NCI-H748 treated with DMSO at 0.1 percent for 48 hours (cell line): ENCODE data around the gene CALN1.

ENCODE experiments used
- DNase-seq: peaks from one replicate; lab custom pipeline; 2025; lab: John Stamatoyannopoulos, UW

CALN1 gene

DNA sequence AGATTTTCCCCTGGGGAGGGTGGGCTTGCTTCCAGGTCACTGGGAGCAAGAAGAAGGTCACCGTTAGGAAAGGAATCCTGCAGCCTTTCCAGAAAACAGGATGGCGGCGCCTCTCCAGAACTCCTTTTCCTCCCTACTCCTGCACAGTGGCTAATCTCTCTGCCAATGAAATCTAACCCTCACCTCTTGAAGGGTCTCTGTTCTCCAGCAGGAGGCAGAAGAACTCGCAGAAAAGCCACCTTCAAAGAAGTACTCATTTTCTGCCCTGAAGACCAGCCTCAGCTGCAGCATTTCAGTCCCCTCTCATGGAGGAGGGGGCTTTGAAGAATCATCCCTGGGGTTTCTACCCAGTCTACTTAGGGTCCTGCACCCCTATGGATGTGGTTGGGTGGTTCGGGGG is 626.9 kb downstream of the CALN1 start:
- DNase-seq = no peak

GRCh38 chr7:71784781-71785180 is 627.4 kb downstream of the CALN1 start:
- no peak for DNase-seq

DNA sequence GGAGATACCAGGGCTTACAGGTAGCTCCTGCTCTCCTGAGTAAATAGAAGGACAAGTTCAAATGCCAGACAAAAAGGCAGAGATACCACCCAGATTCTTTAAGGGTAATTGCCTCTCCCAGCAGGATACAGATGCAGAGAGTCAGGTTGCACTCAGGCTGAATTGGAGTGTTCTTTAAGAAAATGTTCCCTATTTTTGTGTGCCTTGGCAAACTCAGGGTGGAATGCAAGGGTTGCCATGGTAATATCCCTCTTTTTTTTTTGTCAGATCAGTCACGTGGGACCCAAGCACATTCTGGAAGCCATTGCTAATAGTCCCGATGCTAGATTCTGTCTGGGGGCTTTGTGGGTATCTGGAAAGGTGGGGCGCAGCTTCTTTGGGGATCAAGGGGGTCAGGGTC is 628.0 kb downstream of the CALN1 start:
- no peak for DNase-seq

DNA sequence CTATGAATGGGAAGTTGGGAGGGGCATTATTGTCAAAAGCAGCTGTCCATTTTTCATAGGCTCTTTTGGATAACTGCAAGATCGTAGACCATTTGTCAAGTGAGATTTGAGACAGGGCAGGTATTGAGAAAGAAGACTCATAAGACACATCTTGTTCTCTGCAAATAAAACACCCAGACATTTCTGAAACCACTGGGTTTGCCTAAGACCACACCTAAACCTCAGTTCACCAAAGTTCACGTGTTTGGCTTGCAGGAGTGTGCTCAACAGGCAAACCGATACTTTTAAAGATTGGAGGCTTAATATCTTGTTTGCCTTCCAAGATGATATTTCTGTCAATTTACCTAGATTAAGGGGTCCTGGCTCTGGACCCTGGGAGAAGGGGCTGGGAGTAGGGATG is 628.4 kb downstream of the CALN1 start:
- DNase-seq = no peak

- no peak for DNase-seq
Observed at GRCh38 chr7:71782051-71782450, 630.1 kb downstream of the CALN1 start.

GRCh38 chr7:71780282-71780681 is 631.9 kb downstream of the CALN1 start:
- no peak for DNase-seq

- DNase-seq = no peak
Observed at GRCh38 chr7:71777278-71777677, 634.9 kb downstream of the CALN1 start.

GRCh38 chr7:71776726-71777125 is 635.4 kb downstream of the CALN1 start:
- no peak for DNase-seq

DNA sequence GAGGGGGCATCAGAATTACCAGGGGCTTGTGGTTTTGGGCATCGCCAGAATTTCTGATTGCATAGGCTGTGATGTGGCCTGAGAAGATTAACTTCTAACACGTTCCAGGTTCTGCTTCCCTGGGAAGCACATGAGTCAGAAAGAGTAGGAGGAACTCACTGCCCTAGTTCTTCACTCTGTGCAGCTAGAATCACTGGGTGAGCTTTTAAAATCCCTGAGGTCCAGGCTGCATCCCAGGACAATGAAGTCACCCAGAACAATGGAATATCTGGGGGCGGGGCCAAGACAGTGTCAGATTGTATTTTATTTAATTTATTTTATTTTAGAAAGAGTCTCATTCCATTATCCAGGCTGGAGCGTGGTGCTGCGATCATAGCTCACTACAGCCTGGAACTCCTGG is 636.5 kb downstream of the CALN1 start:
- no peak for DNase-seq

GRCh38 chr7:71772779-71773178 is 639.4 kb downstream of the CALN1 start:
- no peak for DNase-seq

DNA sequence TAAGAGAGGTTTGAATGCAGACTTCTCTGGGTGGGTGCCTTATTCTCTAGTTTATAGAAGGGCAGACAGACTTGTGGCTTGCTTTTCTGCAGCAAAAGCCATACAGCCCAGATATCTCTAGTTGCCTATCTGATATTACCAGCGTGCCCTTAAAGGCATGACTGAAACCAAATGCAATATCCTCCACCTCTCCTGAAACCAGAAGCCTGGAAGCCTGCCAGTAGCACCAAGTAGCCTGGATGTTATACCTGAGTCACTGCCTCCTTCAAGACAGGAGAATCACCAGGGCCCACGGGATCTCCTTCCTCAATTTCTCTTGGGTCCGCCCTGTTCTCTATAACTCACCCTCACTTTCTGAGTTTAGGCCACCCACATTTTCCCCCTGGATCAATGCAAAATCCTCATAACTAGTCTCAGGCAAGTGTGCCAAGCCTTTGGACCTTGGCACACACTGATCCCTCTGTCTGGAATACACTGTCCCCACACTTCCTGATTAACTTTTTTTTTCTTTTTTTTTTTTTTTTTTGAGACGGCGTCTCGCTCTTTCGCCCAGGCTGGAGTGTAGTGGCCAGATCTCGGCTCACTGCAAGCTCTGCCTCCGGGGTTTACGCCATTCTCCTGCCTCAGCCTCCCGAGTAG is 641.8 kb downstream of the CALN1 start:
- no peak for DNase-seq

DNA sequence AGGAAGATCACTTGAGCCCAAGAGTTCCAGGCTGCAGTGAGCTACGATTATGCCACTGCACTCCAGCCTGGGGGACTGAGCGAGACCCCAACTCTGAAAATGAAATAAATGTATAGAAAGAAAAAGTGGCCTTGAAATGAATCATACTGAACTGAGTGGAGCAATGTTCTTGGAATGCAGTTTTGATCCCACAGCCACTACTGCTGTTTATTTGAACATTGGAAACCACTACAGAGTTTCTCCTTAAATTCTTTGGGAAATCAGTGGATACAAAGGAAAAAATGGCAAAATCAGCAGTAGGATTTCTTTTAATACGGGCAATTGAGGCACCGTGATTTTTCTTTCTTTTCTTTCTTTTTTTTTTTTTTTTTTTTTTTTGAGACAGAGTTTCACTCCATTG is 642.8 kb downstream of the CALN1 start:
- no peak for DNase-seq

DNA sequence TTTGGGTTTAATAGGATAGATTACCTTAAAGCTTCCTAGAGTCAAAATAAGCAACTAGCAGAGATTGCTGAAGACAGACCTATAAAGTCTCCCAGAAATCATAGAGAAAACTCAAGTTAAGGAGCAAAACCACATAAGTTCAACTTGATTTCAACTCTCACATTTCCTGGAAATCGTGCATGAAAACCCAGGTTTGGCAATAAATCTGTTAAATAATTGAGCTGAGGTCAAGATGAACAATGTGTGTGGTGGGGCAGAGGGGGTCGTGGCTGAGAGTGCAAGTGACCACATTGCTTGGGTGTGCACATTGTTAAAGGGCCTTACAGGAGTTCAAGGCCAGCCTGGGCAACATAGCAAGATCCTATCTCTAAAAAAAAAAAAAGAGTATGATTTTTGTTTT is 643.7 kb downstream of the CALN1 start:
- no peak for DNase-seq

- DNase-seq = no peak
Observed at GRCh38 chr7:71766016-71766415, 646.1 kb downstream of the CALN1 start.

GRCh38 chr7:71761336-71761735 is 650.8 kb downstream of the CALN1 start:
- DNase-seq = no peak

GRCh38 chr7:71754828-71755227 is 657.3 kb downstream of the CALN1 start:
- no peak for DNase-seq

- DNase-seq = no peak
Observed at GRCh38 chr7:71753956-71754664, 658.0 kb downstream of the CALN1 start.

DNA sequence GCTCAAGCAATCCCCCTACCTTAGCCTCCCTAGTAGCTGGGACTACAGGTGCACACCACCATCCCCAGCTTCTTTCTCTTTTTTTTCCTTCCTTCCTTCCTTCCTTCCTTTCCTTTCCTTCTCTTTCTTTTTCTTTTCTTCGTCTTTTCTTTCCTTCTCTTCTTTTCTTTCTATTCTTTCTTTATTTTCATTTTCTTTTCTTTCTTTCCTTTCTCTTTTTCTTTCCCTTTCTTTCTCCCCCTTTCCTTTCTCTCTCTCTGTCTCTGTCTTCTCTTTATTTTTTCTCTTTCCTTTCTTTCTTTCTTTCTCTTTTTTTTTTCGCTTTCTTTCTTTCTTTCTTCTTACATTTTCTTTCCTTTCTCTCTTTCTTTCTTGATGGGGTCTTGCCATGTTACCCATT is 658.9 kb downstream of the CALN1 start:
- DNase-seq = no peak

GRCh38 chr7:71752171-71752935 is 659.8 kb downstream of the CALN1 start:
- DNase-seq = peak; percentile 36

- DNase-seq = no peak
Observed at GRCh38 chr7:71750290-71750689, 661.8 kb downstream of the CALN1 start.

DNA sequence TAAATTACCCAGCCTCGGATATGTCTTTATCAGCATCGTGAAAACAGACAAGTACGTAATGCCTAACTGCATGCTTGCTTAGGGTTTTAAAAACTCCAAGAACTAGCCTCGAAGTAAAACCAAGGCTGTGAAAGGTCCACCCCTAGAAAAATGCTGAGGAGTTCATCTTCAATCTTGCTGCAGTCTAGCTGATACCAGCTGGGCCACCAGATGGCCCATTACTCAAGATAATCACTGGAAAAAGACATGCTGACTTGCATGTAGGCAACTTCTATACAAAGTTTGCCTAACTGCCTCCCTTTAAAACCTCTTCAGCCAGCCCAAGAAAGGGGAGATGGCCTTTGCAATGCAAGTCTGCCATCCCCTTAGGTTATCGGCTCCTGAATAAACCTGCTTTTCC is 666.1 kb downstream of the CALN1 start:
- DNase-seq = no peak

GRCh38 chr7:71740174-71740560 is 672.0 kb downstream of the CALN1 start:
- no peak for DNase-seq

GRCh38 chr7:71739520-71740173 is 672.5 kb downstream of the CALN1 start:
- DNase-seq = no peak
